GM19351 (cell line): Measurements from ENCODE around the gene NRXN3.

ENCODE experiments used
- ATAC-seq: cut with Tn5 transposase; IDR thresholded peaks from one replicate; pipeline ENCODE4 v1.9.1; 2021; ENCODE audit warnings: mild to moderate bottlenecking, moderate library complexity; ENCODE audit not compliant: unreplicated experiment

Gene NRXN3

DNA sequence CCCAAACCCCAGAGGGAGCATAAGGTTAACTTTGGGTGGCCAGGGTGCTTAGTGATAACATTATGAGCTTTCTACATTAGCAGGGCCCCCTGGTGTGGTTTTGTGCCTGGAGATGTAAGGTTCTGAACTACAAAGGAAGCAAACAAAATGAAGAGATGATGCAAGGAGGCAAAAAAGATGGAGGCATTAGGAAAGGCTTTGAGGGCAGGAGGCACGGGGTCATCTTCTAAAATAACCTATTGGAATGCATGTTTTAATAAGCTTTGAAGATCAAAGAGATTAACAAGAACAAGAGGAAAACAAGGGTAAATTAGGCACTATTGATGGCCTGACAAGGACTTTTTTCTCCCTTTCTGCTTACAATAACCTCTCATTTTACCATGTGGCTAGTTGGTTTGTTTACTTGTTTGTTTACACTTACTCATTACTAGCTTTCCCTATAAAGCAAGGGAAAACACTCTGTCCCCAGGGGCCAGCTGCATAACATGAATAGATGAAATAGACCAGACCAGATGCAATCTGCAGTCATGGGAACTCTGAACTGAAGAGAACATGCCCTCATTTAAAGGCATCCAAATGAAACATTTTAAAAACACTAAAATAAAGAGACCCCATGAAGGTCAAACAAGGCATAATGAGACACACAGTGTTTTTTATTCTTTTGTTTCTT, 1650.8 kb downstream of the NRXN3 start:
- ATAC-seq, result no peak

DNA sequence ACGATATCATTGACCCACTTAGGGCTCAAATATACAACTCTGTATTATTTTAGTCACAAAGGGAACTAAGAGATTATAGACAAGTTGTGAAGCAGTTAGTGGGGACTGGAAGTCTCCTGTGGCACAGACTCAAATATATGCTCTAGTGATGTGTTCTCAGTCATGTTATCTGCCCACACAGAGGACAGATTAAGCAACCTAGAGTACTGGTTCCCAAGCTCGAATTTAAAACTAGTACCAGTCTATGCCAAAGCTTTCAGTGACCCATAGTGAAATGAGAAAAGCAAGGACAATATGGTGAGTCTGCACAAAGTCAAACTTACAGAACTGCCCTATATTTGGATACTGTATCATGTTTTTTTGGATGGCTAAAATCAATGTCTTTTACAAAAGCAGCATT, 1651.9 kb downstream of the NRXN3 start:
- ATAC-seq, result no peak

DNA sequence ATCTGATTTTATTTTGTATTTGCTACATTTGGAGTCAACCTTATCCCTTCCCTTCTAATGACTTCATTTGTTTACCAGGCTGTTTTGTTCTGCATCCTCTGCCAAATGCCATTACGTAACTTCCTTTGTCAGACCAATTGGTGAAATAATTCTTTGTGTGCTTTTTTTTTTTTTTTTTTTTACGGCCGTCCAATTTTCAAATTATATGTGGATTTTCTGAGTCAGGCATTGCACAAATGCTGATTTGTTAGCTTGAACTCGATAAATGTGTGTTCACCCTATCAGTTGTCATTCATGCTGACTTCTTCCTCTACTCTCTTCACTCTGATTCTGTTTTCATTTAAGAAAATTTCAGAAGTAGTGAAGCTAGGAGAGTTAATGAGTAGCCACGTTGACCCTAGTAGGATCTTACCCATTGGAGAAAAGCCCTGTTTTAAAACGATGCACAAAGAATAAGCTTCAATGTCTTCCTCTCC, 1654.9 kb downstream of the NRXN3 start:
- ATAC-seq, result no peak

DNA sequence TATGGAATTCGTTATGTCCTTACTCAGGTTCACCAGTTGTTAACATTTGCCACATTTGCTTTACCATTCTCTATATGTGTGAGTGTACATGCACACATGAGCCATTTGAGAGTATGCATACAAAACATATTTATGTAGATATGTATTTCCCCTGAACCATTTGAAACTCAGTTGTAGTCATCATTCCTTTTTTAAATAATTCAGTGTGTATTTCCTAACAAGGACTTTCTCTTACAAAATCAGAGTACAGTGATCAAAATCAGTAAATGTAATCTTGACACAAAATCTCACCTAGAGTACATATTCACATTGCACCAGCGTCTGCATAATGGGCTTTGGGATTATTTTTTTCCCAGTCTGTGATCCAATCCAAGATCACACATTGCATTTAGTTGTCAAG, 1656.2 kb downstream of the NRXN3 start:
- ATAC-seq, result no peak

DNA sequence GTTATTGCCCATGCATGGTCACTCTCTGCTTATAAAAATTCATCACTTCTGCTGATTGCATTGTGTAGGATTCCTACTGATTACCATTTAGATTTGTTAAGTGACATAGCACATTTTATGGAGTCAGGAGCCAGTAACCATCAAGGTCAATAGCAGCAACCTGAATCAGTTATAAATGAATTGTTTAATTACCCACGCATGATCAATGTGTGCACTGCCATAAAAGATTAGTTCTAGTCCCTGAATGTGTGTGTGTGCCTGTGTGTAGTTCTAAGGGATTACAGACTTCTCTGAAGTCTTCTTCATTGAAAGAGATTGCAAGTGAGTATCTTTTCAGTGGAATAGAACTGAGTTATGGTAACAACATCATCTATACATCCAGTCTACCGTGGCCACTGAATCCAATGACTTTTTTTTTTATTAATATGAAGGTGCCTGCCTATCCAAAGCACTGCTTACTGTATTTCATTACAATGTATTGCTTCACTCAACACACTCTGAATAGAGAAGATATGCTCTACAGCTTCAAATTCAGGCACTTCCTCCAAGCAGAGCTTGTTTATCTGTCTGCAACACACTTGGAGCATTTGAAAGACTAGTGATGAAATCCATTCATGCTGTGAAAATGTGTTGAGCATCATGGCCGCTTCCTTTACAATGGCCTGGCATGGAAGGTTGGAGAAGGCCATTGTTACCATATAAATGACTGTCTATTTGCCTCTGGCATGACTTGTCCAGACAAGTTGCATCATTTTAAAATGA, 1659.4 kb downstream of the NRXN3 start:
- ATAC-seq, result no peak

DNA sequence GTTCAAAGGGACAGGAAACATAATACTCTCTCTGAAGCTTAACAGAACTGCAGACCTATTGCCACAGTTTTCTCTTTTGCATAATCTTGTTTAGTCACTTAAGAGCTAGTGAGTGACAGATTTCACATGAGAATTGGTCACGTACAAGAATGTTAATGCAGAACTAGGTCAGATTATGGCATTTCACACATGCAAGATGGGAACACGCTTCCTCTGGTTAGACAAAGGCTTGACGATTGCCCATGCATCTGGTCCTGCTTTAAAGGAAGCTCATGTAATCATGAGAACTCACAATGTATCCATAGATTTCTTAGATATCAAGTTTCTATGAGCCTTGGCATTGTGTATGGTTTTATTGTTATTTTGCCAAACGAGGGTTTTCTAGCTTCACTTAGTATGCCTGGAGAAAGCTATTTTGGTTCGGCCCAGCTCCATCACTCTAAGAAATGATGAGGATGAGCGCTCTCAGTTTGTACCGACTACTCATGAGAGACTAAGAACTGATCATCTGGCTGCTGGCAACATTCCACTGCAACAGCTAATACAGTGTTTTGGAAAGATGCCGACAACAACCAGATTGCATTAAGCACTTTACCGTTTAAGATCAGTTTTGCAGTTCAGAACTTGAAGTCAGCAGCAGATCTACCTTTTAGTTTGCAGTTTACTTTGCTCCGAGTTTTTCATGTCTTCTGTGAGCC, 1661.2 kb downstream of the NRXN3 start:
- ATAC-seq, result no peak

DNA sequence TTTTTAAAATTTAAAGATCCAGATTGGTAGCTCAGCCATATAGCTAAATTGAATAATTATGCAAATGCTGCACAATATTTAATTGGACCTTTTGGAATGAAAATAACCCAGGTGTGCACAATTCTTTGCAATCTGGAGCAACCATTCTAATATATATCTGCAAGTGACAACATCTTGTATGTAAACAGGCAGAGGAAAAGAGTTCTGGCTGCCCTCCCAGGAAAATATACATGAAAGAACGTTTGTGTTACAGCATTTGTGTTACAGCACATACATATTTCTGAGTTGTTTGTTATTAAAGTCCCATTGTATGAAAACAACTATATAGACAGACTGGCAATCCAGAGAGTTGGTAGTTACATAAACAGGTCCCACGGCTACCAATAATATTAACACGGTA, 1663.6 kb downstream of the NRXN3 start:
- no peak for ATAC-seq

DNA sequence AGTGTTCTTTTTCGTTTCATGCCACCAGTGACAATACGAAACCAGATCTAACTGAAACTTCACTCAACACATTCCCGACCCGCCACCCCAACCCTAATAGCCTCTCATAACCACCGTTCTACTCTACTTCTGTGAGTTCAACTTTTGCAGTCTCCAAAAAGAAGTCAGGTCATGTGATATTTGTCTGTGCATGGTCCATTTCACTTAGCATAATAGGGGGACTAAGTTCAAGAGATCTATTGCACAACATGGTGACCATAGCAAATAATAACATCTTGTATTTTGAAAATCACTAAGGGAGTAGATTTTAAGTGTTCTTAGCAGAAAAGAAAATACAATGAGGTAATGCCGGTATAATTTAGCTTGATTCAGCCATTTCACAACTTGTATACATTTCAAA, 1664.7 kb downstream of the NRXN3 start:
- no peak for ATAC-seq

DNA sequence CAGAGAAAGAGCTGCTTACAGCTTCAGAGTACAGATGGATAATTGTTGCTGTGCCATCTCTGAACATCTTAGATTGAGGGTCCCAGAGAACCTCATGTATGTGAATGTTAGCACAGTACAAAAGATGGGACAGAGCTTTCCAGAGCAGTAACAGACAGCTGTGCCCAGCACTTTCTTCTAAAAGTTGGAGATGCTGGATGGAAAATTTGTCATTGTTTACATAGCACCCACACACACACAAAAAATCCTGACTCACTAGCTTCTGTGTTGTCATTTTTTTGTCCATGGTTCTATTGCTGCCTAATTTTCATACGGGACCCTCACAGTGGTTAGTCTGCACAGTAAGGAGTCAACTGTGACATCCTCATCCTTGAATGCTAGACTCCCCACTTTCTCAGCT, 1666.4 kb downstream of the NRXN3 start:
- no peak for ATAC-seq

DNA sequence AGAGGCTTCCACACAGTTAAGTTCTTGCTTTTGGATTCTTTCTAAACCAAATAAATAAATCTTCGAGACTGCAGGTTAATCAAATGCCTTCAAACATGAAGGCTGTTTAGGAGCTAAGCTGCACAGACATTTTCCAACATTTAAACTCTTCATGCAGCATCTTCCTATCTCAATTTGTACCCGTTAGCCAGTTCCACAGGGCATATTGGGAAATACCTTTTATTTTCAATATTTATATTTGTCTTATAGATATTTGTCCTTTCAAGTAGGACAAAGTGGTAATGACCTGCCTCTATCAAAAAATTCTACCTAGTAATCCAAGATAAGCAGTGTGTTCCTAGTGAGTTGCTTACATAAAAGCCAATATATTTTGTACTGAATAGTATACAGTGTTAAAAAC, 1667.5 kb downstream of the NRXN3 start:
- ATAC-seq, result no peak

DNA sequence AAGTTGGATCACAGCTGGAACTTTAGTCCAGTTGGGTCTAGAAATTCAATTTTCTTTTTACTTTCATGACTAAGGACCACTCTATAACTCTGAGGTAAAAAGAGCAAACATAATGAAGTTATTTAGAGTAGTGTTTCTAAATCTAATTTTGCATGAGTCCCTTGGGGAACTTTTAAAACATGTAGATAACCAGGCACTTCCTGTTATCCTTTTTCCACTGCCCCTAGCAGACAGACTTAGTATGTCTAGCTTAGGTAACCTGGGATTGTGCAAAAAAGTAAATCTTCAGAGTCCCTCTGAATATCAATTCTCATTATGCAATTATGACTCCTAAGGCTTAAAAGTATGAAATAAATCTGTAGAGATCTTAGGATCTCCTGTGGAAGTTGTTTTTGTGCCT, 1669.9 kb downstream of the NRXN3 start:
- no peak for ATAC-seq

DNA sequence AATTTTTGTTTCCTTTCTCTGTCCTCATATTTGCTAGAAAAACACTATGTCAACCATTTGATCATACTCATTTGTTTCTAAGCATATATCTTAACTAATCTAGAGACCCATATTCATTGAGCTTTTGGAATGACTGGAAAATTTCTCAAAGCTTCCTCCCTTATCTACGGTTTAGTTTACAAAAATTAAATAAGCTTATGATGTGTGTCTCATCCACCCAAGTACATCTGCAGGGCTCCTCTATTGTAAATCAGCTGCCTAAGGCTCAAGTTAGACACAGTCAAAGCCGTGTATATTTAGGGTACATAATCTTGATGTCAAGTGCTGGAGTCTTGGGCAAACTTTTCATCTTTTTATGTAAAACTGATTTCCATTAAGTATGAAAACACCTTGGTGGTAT, 1670.7 kb downstream of the NRXN3 start:
- ATAC-seq, result no peak

DNA sequence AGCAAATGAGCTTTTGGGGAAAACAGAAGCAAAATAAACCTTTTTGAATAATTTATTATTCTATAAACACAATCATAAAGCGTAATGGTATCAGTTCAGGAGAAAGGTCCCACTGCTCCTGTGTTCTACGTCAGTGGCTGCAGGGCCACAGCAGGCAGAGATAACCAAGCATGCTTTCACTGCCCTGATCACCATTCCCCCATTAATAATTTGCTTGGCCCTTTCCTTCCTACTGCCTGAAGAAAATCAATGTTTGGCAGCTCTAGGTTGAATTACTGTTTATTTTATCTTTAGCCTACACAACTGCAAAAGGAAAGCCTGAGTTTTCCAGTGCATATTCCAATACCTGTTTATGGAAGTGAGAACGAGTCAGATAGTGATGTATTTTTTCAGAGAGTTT, 1671.3 kb downstream of the NRXN3 start:
- ATAC-seq, result no peak

DNA sequence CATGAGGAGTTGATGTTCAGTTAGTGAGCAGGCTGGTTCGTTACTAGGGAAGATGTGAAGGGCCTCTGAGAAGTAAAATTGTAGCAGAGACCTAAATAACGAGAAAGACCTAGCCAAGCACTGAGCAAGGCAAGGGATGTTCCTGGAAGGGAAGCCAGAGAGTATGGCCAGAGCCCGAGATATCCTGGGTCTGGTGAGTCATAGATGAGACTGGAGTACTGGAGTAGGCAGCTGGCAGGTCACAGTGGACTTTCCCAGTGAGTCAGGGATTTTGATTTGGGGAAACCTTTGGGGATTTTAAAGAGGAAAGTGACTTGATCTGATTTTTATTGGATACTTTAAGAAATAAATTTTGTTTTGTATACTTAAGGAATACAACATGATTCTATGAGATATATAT, 1672.1 kb downstream of the NRXN3 start:
- no peak for ATAC-seq

DNA sequence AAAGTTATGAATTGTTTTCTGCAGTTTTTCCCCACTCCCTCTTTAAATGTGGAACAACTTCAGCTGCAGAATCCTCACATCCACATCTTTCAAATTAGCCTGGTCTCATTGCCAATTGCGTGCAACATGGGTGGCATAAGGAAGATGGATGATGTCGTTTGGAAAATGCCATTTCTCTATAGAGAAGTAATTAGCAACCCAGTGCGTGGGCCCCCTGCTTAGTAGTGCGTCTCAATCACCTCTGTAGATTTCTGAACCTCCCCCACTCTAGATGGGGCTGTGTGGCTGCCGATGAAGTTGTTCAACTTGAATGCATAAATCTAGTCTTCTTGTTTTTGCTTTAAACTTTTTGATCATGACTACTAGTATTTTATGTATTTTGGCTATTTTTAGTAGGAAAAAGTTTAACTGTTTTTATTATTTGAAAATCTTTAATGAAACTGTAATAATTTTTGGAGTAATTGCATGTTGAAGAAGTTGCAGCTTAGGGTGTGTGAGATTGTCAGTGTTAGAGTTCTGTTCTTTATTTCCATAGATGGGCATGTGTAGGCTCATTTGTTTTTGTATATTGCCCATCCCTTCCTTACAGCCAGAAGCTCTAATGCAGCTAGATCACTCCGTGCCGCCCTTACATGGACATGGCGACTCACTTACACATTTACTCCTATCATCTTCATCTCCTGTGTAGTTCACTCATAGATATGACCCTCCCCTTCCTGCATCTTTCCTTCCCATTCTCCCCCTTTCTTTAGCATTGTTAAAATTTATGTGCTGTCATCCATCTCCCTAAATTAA, 1683.0 kb downstream of the NRXN3 start:
- ATAC-seq, result no peak

DNA sequence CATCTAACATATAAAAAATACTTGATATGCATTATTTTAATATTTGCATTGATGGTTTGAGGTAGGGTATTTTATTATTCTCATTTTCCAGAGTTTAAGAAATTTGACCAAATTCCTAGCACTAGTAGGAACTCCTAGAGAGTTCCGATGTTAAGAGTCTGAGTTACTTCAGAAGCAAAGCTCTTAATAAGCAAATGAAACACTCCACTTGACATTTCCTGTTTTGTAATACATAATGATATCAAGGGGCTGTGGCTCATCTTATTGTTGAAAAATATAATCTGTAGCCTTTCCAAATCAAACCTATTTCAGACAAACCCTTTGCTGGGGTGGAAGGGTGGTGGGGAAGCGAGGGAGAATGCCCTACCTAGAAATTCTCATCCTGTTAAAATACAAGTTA, 1685.6 kb downstream of the NRXN3 start:
- ATAC-seq, result no peak

DNA sequence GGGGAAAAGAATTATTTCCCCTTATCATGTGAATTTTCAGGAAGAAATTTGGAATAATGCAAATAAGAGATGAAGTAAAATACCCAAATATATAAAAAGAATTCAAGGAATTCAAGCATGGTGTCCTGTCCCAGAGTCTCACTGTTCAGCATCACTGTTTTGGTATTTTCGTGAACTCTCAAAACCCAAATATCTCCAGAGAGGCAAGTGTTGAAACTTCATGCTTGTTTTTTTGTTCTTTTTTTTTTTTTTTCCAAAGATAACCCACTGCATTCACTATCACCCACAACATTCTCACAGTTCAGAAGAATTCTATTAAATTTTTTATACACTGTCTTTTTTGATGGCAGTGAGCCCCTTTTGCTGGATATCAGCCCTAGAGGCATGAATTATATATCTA, 1686.2 kb downstream of the NRXN3 start:
- ATAC-seq, result no peak

DNA sequence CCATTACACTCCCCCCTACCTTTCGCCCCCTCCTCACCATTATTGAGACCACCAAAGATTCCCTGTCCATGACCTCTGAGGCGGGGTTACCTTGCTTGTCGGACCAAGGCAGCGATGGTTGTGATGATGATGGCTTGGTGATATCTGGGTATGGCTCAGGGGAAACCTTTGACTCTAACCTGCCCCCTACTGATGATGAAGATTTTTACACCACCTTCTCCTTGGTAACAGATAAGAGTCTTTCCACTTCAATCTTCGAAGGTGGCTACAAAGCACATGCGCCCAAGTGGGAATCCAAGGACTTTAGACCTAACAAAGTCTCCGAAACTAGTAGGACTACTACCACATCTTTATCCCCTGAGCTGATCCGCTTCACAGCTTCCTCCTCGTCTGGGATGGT, 1690.9 kb downstream of the NRXN3 start:
- ATAC-seq, result no peak

DNA sequence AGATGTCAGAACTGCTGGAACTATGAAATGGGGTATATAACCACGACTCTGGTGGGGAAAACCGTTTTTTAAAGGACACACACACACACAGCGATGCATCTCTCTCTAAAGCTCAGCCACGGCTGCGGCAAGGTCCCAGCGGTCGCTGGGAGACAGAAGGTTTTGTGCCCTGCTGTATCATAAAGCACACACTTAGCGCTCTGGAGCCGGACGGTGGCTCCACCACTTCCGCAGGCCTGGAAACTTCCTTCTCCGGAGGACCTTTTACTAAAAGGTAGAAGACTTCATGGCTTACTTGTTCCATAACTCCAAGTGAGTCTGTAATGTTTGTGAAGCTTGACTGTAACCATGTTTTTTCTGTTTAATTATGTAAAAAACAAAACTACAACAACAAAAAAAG, 1691.9 kb downstream of the NRXN3 start:
- no peak for ATAC-seq

DNA sequence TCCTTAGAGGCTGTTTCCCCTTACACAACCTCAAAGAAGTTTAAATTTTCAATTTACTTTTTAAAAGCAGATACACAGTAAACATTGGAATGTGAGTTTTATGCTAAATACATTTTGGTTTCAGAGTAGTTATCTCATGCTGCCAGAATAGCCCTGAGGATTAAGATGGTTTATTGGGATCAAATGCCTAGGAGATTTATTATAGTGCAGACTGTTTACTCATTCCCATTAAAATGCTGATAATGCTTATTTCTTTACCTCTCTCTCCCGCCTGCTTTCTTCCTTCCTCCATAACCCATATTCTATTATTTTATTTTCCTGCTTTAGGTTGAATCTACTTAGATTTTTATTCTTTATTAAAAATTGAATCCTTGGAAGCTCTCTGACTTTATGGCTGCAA, 1701.0 kb downstream of the NRXN3 start:
- no peak for ATAC-seq

DNA sequence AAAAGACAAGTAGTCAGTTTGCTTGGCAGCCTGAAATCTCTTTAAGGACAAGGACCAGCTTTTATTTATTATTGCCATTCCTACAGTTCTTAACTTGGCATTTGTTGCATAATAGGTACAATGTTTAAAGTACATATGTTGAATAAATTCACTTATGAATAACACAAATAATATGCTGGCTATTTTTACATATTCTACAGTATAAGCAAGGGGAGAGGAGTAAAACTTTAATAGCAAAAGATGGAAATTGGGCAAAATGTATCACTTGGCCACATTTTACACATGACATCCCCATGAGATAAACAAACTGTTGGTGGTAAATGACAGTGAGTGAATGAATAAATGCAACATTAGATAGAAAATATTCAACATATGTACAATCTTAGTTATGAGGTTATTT, 1708.1 kb downstream of the NRXN3 start:
- no peak for ATAC-seq
